Measurements from ENCODE around the gene C9orf85. TPM values are rescaled to one million over a fixed set of nuclear protein-coding genes. Genes with fewer than 3 reads are reported as not detected.

The C9orf85 gene
- total RNA-seq, 1 donor, result 11.2 TPM

DNA sequence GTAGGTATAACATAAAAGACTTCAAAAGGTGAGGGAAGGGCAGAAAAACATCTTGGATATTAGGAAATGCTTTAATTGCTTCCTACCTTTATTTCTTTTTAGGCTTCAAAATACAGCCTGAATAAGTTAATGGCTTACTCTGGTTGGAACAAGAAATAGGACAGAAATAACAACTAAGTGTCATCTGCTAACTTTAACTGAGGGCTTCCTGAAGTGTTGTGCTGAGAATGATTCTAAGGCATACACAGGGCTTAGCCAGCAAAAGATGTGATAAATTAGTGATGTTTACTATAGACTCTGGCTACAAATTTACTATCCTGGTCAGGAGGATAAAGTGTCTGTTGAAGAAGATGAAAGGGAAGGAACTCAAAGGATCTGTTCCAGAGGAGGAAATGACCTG is 34.6 kb upstream of the C9orf85 start:
- Histone ChIP-seq H3K9me3 (ENCODE audit: low read depth, low read length) (peaks cover 2% of the 10 kb centered on the region), H4K20me1 (ENCODE audit: insufficient read depth, low read length) (peaks cover 8% of the 10 kb centered on the region), H3K4me2 (ENCODE audit: insufficient read depth, low read length) (no peak overlapping the region), H3K36me3 (ENCODE audit: insufficient read depth, low read length) (peaks cover 5% of the 10 kb centered on the region), H2AFZ (ENCODE audit: low read length) (no peak overlapping the region), H3K27ac (ENCODE audit: low read depth, low read length) (no peak overlapping the region), H3K4me3 (ENCODE audit: insufficient read depth, low read length) (no peak overlapping the region), H3K27me3 (ENCODE audit: insufficient read depth, low read length) (no peaks in the 10 kb centered on the region), H3K4me1 (ENCODE audit: insufficient read depth, low read length) (no peaks in the 10 kb centered on the region), H3K79me2 (ENCODE audit: insufficient read depth, low read length) (peaks cover 66% of the 10 kb centered on the region)
- TF ChIP-seq, protein P1, sequence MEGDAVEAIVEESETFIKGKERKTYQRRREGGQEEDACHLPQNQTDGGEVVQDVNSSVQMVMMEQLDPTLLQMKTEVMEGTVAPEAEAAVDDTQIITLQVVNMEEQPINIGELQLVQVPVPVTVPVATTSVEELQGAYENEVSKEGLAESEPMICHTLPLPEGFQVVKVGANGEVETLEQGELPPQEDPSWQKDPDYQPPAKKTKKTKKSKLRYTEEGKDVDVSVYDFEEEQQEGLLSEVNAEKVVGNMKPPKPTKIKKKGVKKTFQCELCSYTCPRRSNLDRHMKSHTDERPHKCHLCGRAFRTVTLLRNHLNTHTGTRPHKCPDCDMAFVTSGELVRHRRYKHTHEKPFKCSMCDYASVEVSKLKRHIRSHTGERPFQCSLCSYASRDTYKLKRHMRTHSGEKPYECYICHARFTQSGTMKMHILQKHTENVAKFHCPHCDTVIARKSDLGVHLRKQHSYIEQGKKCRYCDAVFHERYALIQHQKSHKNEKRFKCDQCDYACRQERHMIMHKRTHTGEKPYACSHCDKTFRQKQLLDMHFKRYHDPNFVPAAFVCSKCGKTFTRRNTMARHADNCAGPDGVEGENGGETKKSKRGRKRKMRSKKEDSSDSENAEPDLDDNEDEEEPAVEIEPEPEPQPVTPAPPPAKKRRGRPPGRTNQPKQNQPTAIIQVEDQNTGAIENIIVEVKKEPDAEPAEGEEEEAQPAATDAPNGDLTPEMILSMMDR (IDR thresholded peaks at IDR 0.05; ENCODE audit: extremely low read depth, low read depth, low read length), result no peak
- DNase-seq (ENCODE audit: insufficient read length, low spot score, missing footprints), result no peak

DNA sequence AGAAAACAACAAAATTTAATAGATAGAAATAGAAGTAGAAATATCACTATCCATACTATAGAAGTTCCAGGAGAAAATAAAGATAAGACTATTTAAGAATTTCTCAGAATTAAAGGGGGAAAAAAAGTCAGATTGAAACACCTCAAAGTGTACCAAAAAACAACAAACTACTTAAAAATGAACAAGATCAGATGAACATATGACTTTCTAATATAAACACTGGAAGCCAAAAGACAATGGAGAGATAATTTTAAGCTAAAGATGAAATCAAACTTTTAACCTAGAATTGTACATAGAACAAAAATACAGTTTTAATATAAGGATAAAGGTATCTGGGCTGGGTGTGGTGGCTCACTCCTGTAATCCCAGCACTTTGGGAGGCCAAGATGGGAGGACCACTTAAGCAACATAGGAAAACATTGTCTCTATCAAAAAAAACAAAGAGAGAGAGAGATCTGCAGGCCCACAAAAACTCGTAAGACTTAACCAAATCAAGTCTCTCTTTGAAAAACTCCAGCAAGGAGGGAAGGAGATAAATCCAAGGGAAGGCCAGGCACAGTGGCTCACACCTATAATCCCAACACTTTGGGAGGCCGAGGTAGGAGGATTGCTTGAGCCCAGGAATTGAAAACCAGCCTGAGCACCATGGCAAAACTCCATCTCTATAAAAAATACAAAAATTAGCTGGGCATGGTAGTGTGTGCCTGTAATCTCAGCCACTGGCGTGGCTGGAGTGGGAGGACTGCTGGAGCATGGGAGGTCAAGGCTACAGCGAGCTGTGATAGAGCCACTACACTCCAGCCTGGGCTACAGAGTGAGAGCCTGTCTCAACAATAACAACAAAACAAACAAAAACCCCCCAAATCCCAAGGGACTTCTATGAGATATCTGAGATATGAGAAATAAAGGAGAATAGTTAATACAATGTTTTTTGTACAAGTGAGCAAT is 32.8 kb upstream of the C9orf85 start:
- peaks cover 2% of the 10 kb centered on the region for H3K9me3 ChIP-seq (ENCODE audit: low read depth, low read length)
- peaks cover 5% of the 10 kb centered on the region for H3K36me3 ChIP-seq (ENCODE audit: insufficient read depth, low read length)
- H2AFZ ChIP-seq (ENCODE audit: low read length), result no peak overlapping the region
- TF ChIP-seq, protein P1 (IDR thresholded peaks at IDR 0.05; ENCODE audit: extremely low read depth, low read depth, low read length), result no peak
- H3K4me2 ChIP-seq (ENCODE audit: insufficient read depth, low read length), result no peak overlapping the region
- no peaks in the 10 kb centered on the region for H3K4me1 ChIP-seq (ENCODE audit: insufficient read depth, low read length)
- H3K27me3 ChIP-seq (ENCODE audit: insufficient read depth, low read length), result no peaks in the 10 kb centered on the region
- H3K79me2 ChIP-seq (ENCODE audit: insufficient read depth, low read length), result peaks cover 84% of the 10 kb centered on the region
- no peak overlapping the region for H3K4me3 ChIP-seq (ENCODE audit: insufficient read depth, low read length)
- H3K27ac ChIP-seq (ENCODE audit: low read depth, low read length), result no peak overlapping the region
- peaks cover 8% of the 10 kb centered on the region for H4K20me1 ChIP-seq (ENCODE audit: insufficient read depth, low read length)
- no peak for DNase-seq (ENCODE audit: insufficient read length, low spot score, missing footprints)

DNA sequence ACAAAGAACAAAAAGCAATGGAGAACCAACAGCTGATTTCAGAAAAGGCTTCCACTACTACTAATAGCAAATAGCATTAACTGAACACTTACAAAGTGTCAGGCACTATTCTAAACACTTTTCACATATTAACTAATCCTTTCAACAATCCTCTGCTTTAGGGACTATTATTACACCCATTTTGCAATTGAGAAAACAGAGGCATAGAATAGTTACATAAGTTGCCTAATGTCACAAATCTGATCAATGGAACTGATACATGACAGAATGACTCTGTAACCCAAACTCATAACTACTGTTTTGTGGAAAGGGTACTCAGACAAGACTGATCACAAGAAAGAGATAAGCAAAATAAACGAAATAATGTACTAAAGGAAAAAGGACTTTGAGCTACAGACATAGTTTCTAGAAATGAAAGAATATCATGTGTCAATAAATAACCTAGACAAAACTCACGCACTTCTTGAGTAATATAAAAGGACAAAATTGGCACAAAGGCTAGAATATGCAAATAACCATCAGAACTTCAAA is 31.7 kb upstream of the C9orf85 start:
- peaks cover 1% of the 10 kb centered on the region for H3K36me3 ChIP-seq (ENCODE audit: insufficient read depth, low read length)
- peaks cover 92% of the 10 kb centered on the region for H3K79me2 ChIP-seq (ENCODE audit: insufficient read depth, low read length)
- no peak overlapping the region for H2AFZ ChIP-seq (ENCODE audit: low read length)
- no peak overlapping the region for H3K4me2 ChIP-seq (ENCODE audit: insufficient read depth, low read length)
- no peak overlapping the region for H3K27ac ChIP-seq (ENCODE audit: low read depth, low read length)
- peaks cover 8% of the 10 kb centered on the region for H4K20me1 ChIP-seq (ENCODE audit: insufficient read depth, low read length)
- peaks cover 2% of the 10 kb centered on the region for H3K9me3 ChIP-seq (ENCODE audit: low read depth, low read length)
- no peaks in the 10 kb centered on the region for H3K27me3 ChIP-seq (ENCODE audit: insufficient read depth, low read length)
- no peak for DNase-seq (ENCODE audit: insufficient read length, low spot score, missing footprints)
- TF ChIP-seq, protein P1 (IDR thresholded peaks at IDR 0.05; ENCODE audit: extremely low read depth, low read depth, low read length), result no peak
- H3K4me1 ChIP-seq (ENCODE audit: insufficient read depth, low read length), result no peaks in the 10 kb centered on the region
- H3K4me3 ChIP-seq (ENCODE audit: insufficient read depth, low read length), result no peak overlapping the region

DNA sequence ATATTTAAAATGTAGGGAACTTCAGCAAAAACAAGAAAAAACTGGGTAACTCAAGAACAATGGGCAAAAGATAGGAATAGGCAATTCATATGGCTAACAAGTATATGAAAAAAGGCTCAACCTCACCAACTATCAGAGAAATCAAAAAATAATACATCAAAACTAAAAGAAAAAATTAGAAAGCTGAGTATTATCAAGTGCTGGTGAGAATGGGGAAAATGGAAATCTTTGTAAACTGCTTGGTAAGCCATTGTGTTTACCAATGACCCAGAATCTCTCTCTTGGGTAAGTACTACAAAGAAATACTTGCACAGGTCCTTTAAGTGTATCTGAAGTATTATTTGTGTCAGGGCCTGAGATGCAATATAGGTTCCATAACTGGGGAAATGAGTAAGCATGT is 27.4 kb upstream of the C9orf85 start:
- Histone ChIP-seq H3K9me3 (ENCODE audit: low read depth, low read length) (no peaks in the 10 kb centered on the region), H3K27ac (ENCODE audit: low read depth, low read length) (no peak overlapping the region), H4K20me1 (ENCODE audit: insufficient read depth, low read length) (peaks cover 7% of the 10 kb centered on the region), H3K36me3 (ENCODE audit: insufficient read depth, low read length) (no peaks in the 10 kb centered on the region), H3K79me2 (ENCODE audit: insufficient read depth, low read length) (peaks cover 86% of the 10 kb centered on the region), H3K4me1 (ENCODE audit: insufficient read depth, low read length) (no peaks in the 10 kb centered on the region), H3K4me3 (ENCODE audit: insufficient read depth, low read length) (no peak overlapping the region), H2AFZ (ENCODE audit: low read length) (no peak overlapping the region), H3K27me3 (ENCODE audit: insufficient read depth, low read length) (no peaks in the 10 kb centered on the region), H3K4me2 (ENCODE audit: insufficient read depth, low read length) (no peak overlapping the region)
- TF ChIP-seq, protein P1 (IDR thresholded peaks at IDR 0.05; ENCODE audit: extremely low read depth, low read depth, low read length), result no peak
- DNase-seq (ENCODE audit: insufficient read length, low spot score, missing footprints), result no peak
